ENCODE results near the gene SUSD4. TPM values are rescaled to one million over a fixed set of nuclear protein-coding genes. Genes with fewer than 3 reads are reported as not detected.

The SUSD4 gene
- total and polyA plus RNA-seq, 2 donors (not counting 3 experiments of a cell fraction or from before 2014, with no cell fraction given) = not detected

DNA sequence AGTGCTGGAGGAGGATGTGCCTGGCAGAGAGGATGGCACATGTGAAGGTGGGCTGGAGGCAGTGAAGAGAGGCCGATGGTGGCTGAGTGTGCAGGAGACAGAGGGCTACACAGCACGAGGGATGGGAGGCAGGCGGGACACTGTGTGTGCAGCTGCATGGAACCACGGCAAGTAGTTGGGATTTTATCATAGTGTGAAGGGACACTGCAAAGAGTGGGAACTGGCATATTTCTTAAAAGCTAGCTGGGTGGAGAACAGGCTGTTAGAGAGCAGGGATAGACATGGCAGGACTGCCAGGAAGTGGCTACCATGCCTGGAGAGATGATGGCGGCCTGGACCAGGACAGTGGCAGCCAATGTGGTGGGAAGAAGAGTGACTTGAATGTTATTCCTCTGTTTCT is 118.6 kb downstream of the SUSD4 start:
- dilution Hi-C loops (cut with MboI; ENCODE audit: extremely low pct_ligation_motif_present, low sequenced_read_pairs) = no loop called here
- FAIRE-seq (no peak), DNase-seq (ENCODE audit: low read depth, low spot score) (no peak)
- no peaks in the 10 kb centered on the region for H3K9me3 ChIP-seq (replicated peaks; ENCODE audit: control insufficient read depth, insufficient read depth, low read length)
- no peak overlapping the region for H2AFZ ChIP-seq (ENCODE audit: low read depth, low read length)
- no peaks in the 10 kb centered on the region for H4K20me1 ChIP-seq (replicated peaks; ENCODE audit: control insufficient read depth, extremely low read depth, insufficient read depth, low read length)
- H3K9ac ChIP-seq (replicated peaks; ENCODE audit: extremely low read depth, insufficient read depth, low read length) = no peak overlapping the region
- no peaks in the 10 kb centered on the region for H3K36me3 ChIP-seq (ENCODE audit: control insufficient read depth in 2 of 2, extremely low read depth in 1 of 2, insufficient read depth in 2 of 2, low read length in 2 of 2)
- intact Hi-C loops (cut with micrococcal nuclease) = loop anchor here (1.0 kb wide), 1 partner anchor 112 kb away; no protein-coding TSS in a partner anchor
- no peak for TF ChIP-seq JUN (IDR thresholded peaks at IDR 0.05; ENCODE audit: borderline replicate concordance, insufficient read depth, insufficient read length, low read depth)
- TF ChIP-seq POLR2A (IDR thresholded peaks at IDR 0.05; ENCODE audit: low read depth, low read length) = no peak
- no peak for TF ChIP-seq EZH2 (IDR thresholded peaks at IDR 0.05; ENCODE audit: borderline replicate concordance, low read depth, low read length, severe bottlenecking)
- no peak for TF ChIP-seq POLR2AphosphoS5 (IDR thresholded peaks at IDR 0.05; ENCODE audit: insufficient read depth, low read depth, low read length)
- TF ChIP-seq GATA2 (IDR thresholded peaks at IDR 0.05; ENCODE audit: insufficient read depth, insufficient read length, low read depth, low read length) = no peak
- TF ChIP-seq FOS (IDR thresholded peaks at IDR 0.05; ENCODE audit: borderline replicate concordance, insufficient read depth, low read length) = no peak
- TF ChIP-seq, protein P1, sequence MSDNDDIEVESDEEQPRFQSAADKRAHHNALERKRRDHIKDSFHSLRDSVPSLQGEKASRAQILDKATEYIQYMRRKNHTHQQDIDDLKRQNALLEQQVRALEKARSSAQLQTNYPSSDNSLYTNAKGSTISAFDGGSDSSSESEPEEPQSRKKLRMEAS (IDR thresholded peaks at IDR 0.05; ENCODE audit: insufficient read depth, insufficient read length) = no peak
- no peak for TF ChIP-seq MYC (IDR thresholded peaks at IDR 0.05; ENCODE audit: low read depth, low read length)
- no peak for TF ChIP-seq CTCF (IDR thresholded peaks at IDR 0.05; ENCODE audit: extremely low read depth in 1 of 2, insufficient read depth in 1 of 2, low read depth in 1 of 2, low read length in 2 of 2)
- no peaks in the 10 kb centered on the region for H3K9me1 ChIP-seq (replicated peaks; ENCODE audit: control insufficient read depth, extremely low read depth, insufficient read depth, low read length)
- H3K4me1 ChIP-seq (ENCODE audit: control insufficient read depth, extremely low read depth, insufficient read depth, low read length) = no peaks in the 10 kb centered on the region
- no peak overlapping the region for H3K4me3 ChIP-seq (replicated peaks in 1 of 3; ENCODE audit: insufficient read depth in 1 of 3, low read depth in 1 of 3, low read length in 3 of 3)
- no peak overlapping the region for H3K27ac ChIP-seq (ENCODE audit: insufficient read depth, low read depth, low read length)
- ChIA-PET POLR2A (no interaction called here), CTCF (interaction anchor here (7.0 kb wide), 1 partner anchor 113 kb away, joined by 80 read pairs; no protein-coding TSS in a partner anchor)
- BruUV-seq (replicated peaks) = no TSS peak
- H3K27me3 ChIP-seq (ENCODE audit: control insufficient read depth in 2 of 2, insufficient read depth in 2 of 2, low read length in 2 of 2) = no peaks in the 10 kb centered on the region
- no peak overlapping the region for H3K4me2 ChIP-seq (ENCODE audit: insufficient read depth, low read length)
- no peaks in the 10 kb centered on the region for H3K79me2 ChIP-seq (ENCODE audit: control insufficient read depth, insufficient read depth, low read length)
